Right lobe of liver (tissue), 4 donors: ENCODE measurements around the gene FLII.

Source experiments
- POLR2A ChIP-seq: fragments of 450-650 bp; IDR thresholded peaks from one replicate; pipeline ENCODE4 v1.6.1; 2017; ENCODE audit warnings: antibody characterized with exemption, mild to moderate bottlenecking
- TF ChIP-seq, protein P1 (sequence below), 4 donors: fragments of 200-600 bp in 3 of 4; fragments of 450-650 bp in 1 of 4; IDR thresholded peaks; one replicate each; pipeline versions ENCODE4 v1.5.1 to v1.8.0; 2016 to 2022; ENCODE audit warnings: antibody characterized with exemption in 4 of 4, mild to moderate bottlenecking in 2 of 4
- donor health status: DM: no; HTN: no; CAD: no.
- donor health status: DM: no; HTN: no; CAD: no.
- donor health status: DM: no; HTN: yes; CAD: no.

DNA sequence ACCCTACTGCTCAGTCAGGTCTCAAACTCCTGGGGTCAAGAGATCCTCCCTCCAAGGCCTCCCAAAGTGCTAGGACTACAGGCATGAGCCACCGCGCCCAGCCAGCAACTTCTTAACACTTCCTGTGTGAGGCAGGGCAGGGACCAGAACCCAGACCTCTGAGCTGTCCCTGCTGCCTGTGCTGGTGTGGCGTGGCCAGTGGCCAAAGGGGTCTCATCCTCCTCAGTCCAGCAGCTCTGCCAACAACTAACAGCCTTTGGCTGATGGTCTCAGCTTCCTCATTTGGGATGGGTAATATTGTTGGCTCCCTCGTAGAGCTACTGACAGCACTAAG is 34.5 kb downstream of the FLII start:
- TF ChIP-seq, protein P1, sequence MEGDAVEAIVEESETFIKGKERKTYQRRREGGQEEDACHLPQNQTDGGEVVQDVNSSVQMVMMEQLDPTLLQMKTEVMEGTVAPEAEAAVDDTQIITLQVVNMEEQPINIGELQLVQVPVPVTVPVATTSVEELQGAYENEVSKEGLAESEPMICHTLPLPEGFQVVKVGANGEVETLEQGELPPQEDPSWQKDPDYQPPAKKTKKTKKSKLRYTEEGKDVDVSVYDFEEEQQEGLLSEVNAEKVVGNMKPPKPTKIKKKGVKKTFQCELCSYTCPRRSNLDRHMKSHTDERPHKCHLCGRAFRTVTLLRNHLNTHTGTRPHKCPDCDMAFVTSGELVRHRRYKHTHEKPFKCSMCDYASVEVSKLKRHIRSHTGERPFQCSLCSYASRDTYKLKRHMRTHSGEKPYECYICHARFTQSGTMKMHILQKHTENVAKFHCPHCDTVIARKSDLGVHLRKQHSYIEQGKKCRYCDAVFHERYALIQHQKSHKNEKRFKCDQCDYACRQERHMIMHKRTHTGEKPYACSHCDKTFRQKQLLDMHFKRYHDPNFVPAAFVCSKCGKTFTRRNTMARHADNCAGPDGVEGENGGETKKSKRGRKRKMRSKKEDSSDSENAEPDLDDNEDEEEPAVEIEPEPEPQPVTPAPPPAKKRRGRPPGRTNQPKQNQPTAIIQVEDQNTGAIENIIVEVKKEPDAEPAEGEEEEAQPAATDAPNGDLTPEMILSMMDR (IDR thresholded peaks at IDR 0.05) = no peak
- no peak for TF ChIP-seq POLR2A
